A549 (cell line): ENCODE results near the gene PRKD2.

Experiments
- CTCF ChIP-seq: fragments of >200 bp; sonication (Bioruptor Twin); formaldehyde crosslinking; IDR thresholded peaks from 3 replicates; pipeline ENCODE4 v1.5.1; 2016
- EP300 ChIP-seq, 2 experiments: fragments of >200 bp; sonication (Bioruptor Twin); formaldehyde crosslinking; IDR thresholded peaks; 2 replicates in 1 of 2; 3 replicates in 1 of 2; pipeline ENCODE4 v1.6.1; 2016 to 2017
- MAFK ChIP-seq: fragments of 450-650 bp; IDR thresholded peaks from 2 replicates; pipeline ENCODE4 v1.6.1; 2014; ENCODE audit not compliant: partially characterized antibody
- NR3C1 ChIP-seq: fragments of >200 bp; sonication (Bioruptor Twin); formaldehyde crosslinking; IDR thresholded peaks from 3 replicates; pipeline ENCODE4 v1.6.1; 2017
- POLR2A ChIP-seq: IDR thresholded peaks from 2 replicates; pipeline ENCODE4 v1.6.1; 2012; ENCODE audit warnings: mild to moderate bottlenecking, low read length
- RFX5 ChIP-seq: fragments of 450-650 bp; IDR thresholded peaks from 2 replicates; pipeline ENCODE4 v1.7.1; 2014; ENCODE audit warnings: antibody characterized with exemption, mild to moderate bottlenecking, moderate library complexity
- TF ChIP-seq, protein P1 (sequence below): IDR thresholded peaks from 2 replicates; pipeline ENCODE4 v1.6.1; 2012

DNA sequence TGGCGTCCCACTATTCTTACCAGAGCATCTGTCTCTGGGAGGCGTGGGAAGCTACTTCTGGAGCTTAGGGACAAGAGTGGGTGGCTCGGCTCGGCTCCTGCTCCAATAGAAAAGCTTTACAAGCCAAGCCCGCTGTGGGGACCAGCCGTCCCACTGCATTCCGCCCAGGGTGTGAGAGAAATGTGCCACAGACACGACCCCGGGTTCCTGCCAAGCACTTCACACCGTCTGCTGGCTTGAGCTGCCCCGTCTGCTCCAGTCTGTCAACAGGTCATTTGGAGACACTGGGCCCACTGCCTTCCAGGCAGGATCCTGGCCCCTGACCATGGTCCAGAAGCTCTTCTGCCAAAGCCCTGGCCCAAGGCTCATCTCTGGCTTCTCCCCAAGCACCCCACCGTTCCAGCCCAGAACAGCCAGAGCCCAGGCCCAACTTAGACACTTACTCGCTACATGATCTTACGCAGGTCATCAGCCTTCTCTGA, 22.4 kb upstream of the PRKD2 start:
- TF ChIP-seq CTCF (no peak), POLR2A (no peak), RFX5 (no peak), EP300 (IDR thresholded peaks at IDR 0.05) (no peak), NR3C1 (no peak), MAFK (no peak)
- TF ChIP-seq, protein P1, sequence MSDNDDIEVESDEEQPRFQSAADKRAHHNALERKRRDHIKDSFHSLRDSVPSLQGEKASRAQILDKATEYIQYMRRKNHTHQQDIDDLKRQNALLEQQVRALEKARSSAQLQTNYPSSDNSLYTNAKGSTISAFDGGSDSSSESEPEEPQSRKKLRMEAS: no peak
